ENCODE measurements around the gene CNOT4. TPM values are rescaled to one million over a fixed set of nuclear protein-coding genes. Genes with fewer than 3 reads are reported as not detected.

Gene CNOT4
- total and polyA plus RNA-seq, 2 of the 8 experiments (the other 6 are each of a cell fraction or from before 2014, with no cell fraction given): 10.9 to 25.8 TPM

- TF ChIP-seq KDM1A (IDR thresholded peaks at IDR 0.05; ENCODE audit: borderline replicate concordance, low read length) (no peak), PHF8 (conservative IDR thresholded peaks at IDR 0.05; ENCODE audit: low read depth, low read length) (no peak), POLR2AphosphoS5 (IDR thresholded peaks at IDR 0.05; ENCODE audit: low read depth, low read length) (no peak)
These were observed 181.8 kb downstream of the CNOT4 start (continued) for GRCh38 chr7:135328053-135328452.
